Measurements from ENCODE around the gene P2RY8. TPM values are rescaled to one million over a fixed set of nuclear protein-coding genes. Genes with fewer than 3 reads are reported as not detected.

P2RY8 gene
- total and polyA plus RNA-seq, 10 of the 15 experiments (the other 5 are each of a cell fraction or from before 2014, with no cell fraction given): 2.0 to 64.4 (median 36.5) TPM

DNA sequence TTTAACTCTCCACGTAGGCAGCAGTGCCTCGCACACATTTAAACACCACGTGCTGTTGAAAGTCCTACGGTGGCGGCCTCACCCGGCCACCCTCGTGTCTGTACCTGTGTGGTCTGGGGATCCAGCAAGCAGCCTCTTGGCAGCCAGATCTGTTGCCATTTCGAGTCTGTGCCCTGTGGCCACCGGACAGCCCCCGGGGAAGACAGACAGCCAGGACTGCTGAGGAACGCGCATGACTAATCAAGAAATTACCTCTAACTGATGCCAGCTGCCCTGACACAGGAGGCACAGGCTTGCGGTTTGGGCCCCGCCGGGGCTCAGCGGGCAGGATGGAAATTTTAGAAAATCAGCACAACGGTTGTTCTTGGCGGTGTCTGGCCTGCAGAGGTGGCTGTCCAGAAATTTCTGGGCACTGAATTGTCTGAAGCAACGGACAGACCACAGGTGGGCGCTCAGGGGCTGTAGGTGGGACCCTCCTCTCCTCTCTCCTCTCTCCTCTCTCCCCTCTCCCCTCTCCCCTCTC is 68.7 kb downstream of the P2RY8 start (continued):
- TF ChIP-seq NR2F1 (conservative IDR thresholded peaks at IDR 0.05) (peak; percentile 39), JUND (IDR thresholded peaks at IDR 0.05; ENCODE audit: low read depth, low read length) (no peak), YY1 (IDR thresholded peaks at IDR 0.05; ENCODE audit: low read depth, low read length) (peak; percentile 49; the same call in 1 of the 2 replicates), ZZZ3 (IDR thresholded peaks at IDR 0.05; ENCODE audit: control insufficient read depth, insufficient read length, low read depth) (no peak), MTA2 (IDR thresholded peaks at IDR 0.05; ENCODE audit: low read depth) (peak; percentile 62), KLF5 (IDR thresholded peaks at IDR 0.05; ENCODE audit: partially characterized antibody) (no peak), BCL11A (IDR thresholded peaks at IDR 0.05; ENCODE audit: low read depth, low read length) (peak; percentile 35; the same call in 1 of the 2 replicates), ZBED1 (IDR thresholded peaks at IDR 0.05; ENCODE audit: borderline replicate concordance) (0 out of 2 replicates have a peak, but pooled peaks have one; percentile 46), MYC (IDR thresholded peaks at IDR 0.05; ENCODE audit: insufficient read depth, insufficient read length, insufficient replicate concordance, low read length, severe bottlenecking) (no peak), EED (IDR thresholded peaks at IDR 0.05; ENCODE audit: low read depth) (peak; percentile 88), MEF2B (IDR thresholded peaks at IDR 0.05; ENCODE audit: partially characterized antibody, poor library complexity, severe bottlenecking) (peak; percentile 59), POU2F2 (IDR thresholded peaks at IDR 0.05; ENCODE audit: borderline replicate concordance, low read depth, low read length) (peak; percentile 40; the same call in 1 of the 3 replicates), HDAC2 (IDR thresholded peaks at IDR 0.05) (no peak), ETV6 (conservative IDR thresholded peaks at IDR 0.05 in 1 of 2, IDR thresholded peaks at IDR 0.05 in 1 of 2; ENCODE audit: borderline replicate concordance in 1 of 2, low read depth in 1 of 2) (peak in 1 of 2 experiments; percentile 38; a peak in 1 of 4 replicates), TARDBP (IDR thresholded peaks at IDR 0.05; ENCODE audit: borderline replicate concordance) (no peak), POLR2AphosphoS2 (IDR thresholded peaks at IDR 0.05; ENCODE audit: low read depth, low read length) (no peak), IKZF1 (conservative IDR thresholded peaks at IDR 0.05) (peak; percentile 82), TCF12 (IDR thresholded peaks at IDR 0.05; ENCODE audit: low read depth, low read length) (peak; percentile 61; the same call in 1 of the 2 replicates), FOXM1 (IDR thresholded peaks at IDR 0.05; ENCODE audit: low read depth, low read length) (no peak), TCF3 (IDR thresholded peaks at IDR 0.05; ENCODE audit: borderline replicate concordance, insufficient read depth, low read depth, low read length) (peak; percentile 76; the same call in 1 of the 2 replicates), CBFB (IDR thresholded peaks at IDR 0.05; ENCODE audit: low read depth) (peak; percentile 75), DPF2 (IDR thresholded peaks at IDR 0.05) (peak; percentile 59), ZNF217 (IDR thresholded peaks at IDR 0.05) (peak; percentile 58; the same call in 1 of the 2 replicates), NFXL1 (IDR thresholded peaks at IDR 0.05; ENCODE audit: borderline replicate concordance) (no peak), BACH1 (IDR thresholded peaks at IDR 0.05; ENCODE audit: borderline replicate concordance) (peak; percentile 34; the same call in 1 of the 2 replicates)
- TF ChIP-seq, protein P1, sequence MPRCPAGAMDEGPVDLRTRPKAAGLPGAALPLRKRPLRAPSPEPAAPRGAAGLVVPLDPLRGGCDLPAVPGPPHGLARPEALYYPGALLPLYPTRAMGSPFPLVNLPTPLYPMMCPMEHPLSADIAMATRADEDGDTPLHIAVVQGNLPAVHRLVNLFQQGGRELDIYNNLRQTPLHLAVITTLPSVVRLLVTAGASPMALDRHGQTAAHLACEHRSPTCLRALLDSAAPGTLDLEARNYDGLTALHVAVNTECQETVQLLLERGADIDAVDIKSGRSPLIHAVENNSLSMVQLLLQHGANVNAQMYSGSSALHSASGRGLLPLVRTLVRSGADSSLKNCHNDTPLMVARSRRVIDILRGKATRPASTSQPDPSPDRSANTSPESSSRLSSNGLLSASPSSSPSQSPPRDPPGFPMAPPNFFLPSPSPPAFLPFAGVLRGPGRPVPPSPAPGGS (IDR thresholded peaks at IDR 0.05; ENCODE audit: borderline replicate concordance, insufficient read depth, low read depth, low read length, poor library complexity, severe bottlenecking): peak; percentile 76
- TF ChIP-seq, protein P2, sequence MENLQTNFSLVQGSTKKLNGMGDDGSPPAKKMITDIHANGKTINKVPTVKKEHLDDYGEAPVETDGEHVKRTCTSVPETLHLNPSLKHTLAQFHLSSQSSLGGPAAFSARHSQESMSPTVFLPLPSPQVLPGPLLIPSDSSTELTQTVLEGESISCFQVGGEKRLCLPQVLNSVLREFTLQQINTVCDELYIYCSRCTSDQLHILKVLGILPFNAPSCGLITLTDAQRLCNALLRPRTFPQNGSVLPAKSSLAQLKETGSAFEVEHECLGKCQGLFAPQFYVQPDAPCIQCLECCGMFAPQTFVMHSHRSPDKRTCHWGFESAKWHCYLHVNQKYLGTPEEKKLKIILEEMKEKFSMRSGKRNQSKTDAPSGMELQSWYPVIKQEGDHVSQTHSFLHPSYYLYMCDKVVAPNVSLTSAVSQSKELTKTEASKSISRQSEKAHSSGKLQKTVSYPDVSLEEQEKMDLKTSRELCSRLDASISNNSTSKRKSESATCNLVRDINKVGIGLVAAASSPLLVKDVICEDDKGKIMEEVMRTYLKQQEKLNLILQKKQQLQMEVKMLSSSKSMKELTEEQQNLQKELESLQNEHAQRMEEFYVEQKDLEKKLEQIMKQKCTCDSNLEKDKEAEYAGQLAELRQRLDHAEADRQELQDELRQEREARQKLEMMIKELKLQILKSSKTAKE (IDR thresholded peaks at IDR 0.05; ENCODE audit: low read depth, poor library complexity, severe bottlenecking): peak; percentile 21
- TF ChIP-seq, protein P3, sequence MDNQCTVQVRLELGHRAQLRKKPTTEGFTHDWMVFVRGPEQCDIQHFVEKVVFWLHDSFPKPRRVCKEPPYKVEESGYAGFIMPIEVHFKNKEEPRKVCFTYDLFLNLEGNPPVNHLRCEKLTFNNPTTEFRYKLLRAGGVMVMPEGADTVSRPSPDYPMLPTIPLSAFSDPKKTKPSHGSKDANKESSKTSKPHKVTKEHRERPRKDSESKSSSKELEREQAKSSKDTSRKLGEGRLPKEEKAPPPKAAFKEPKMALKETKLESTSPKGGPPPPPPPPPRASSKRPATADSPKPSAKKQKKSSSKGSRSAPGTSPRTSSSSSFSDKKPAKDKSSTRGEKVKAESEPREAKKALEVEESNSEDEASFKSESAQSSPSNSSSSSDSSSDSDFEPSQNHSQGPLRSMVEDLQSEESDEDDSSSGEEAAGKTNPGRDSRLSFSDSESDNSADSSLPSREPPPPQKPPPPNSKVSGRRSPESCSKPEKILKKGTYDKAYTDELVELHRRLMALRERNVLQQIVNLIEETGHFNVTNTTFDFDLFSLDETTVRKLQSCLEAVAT (IDR thresholded peaks at IDR 0.05): peak; percentile 65
